GM19467 (cell line): ENCODE measurements around the gene MAP2K4.

Experiments
- ATAC-seq: cut with Tn5 transposase; IDR thresholded peaks from one replicate; pipeline ENCODE4 v1.9.1; 2021; ENCODE audit warnings: mild to moderate bottlenecking, moderate library complexity; ENCODE audit not compliant: unreplicated experiment

MAP2K4 gene

GRCh38 chr17:12085076-12085949, 64.6 kb downstream of the MAP2K4 start:
- ATAC-seq: no peak

- ATAC-seq: no peak
Observed at GRCh38 chr17:12088035-12088434, 67.4 kb downstream of the MAP2K4 start.

GRCh38 chr17:12089809-12090384, 69.2 kb downstream of the MAP2K4 start:
- no peak for ATAC-seq

GRCh38 chr17:12094336-12094735, 73.7 kb downstream of the MAP2K4 start:
- ATAC-seq: no peak

GRCh38 chr17:12095522-12095921, 74.8 kb downstream of the MAP2K4 start:
- no peak for ATAC-seq

- no peak for ATAC-seq
Observed at GRCh38 chr17:12097326-12097725, 76.6 kb downstream of the MAP2K4 start.

GRCh38 chr17:12098568-12098967, 77.9 kb downstream of the MAP2K4 start:
- ATAC-seq: peak; percentile 87

GRCh38 chr17:12099412-12099811, 78.7 kb downstream of the MAP2K4 start:
- ATAC-seq: no peak

- no peak for ATAC-seq
Observed at GRCh38 chr17:12104831-12105230, 84.2 kb downstream of the MAP2K4 start.

- ATAC-seq: no peak
Observed at GRCh38 chr17:12107905-12108304, 87.2 kb downstream of the MAP2K4 start.

- ATAC-seq: no peak
Observed at GRCh38 chr17:12110906-12111305, 90.2 kb downstream of the MAP2K4 start.

- ATAC-seq: no peak
Observed at GRCh38 chr17:12113156-12113555, 92.5 kb downstream of the MAP2K4 start.

GRCh38 chr17:12114686-12115418, 94.2 kb downstream of the MAP2K4 start:
- ATAC-seq: no peak

GRCh38 chr17:12116143-12116542, 95.5 kb downstream of the MAP2K4 start:
- ATAC-seq: no peak

GRCh38 chr17:12118617-12119016, 97.9 kb downstream of the MAP2K4 start:
- ATAC-seq: no peak

- no peak for ATAC-seq
Observed at GRCh38 chr17:12122075-12122474, 101.4 kb downstream of the MAP2K4 start.

- ATAC-seq: no peak
Observed at GRCh38 chr17:12127177-12127576, 106.5 kb downstream of the MAP2K4 start.

GRCh38 chr17:12127667-12128066, 107.0 kb downstream of the MAP2K4 start:
- ATAC-seq: no peak

GRCh38 chr17:12128946-12129345, 108.3 kb downstream of the MAP2K4 start:
- no peak for ATAC-seq

GRCh38 chr17:12133183-12133582, 112.5 kb downstream of the MAP2K4 start:
- ATAC-seq: no peak

- ATAC-seq: no peak
Observed at GRCh38 chr17:12134101-12134500, 113.4 kb downstream of the MAP2K4 start.

- no peak for ATAC-seq
Observed at GRCh38 chr17:12134587-12134986, 113.9 kb downstream of the MAP2K4 start.
